ENCODE measurements around the gene ATP13A2. TPM values are rescaled to one million over a fixed set of nuclear protein-coding genes. Genes with fewer than 3 reads are reported as not detected.

The ATP13A2 gene
- total and polyA plus RNA-seq, 7 donors: 13.9 to 30.6 (median 22.6) TPM

GRCh38 chr1:17059391-17060305 is 47.9 kb upstream of the ATP13A2 start:
- Histone ChIP-seq H3K36me3 (ENCODE audit: insufficient read depth in 1 of 2, low read depth in 1 of 2) (no peaks in the 10 kb centered on the region), H3K4me3 (no peak overlapping the region), H3K27ac (no peak overlapping the region), H3K9me3 (no peaks in the 10 kb centered on the region), H3K4me1 (peaks cover 28% of the 10 kb centered on the region), H3K27me3 (ENCODE audit: insufficient read depth in 3 of 3, low read length in 2 of 3) (no peaks in the 10 kb centered on the region)
- TF ChIP-seq, protein P1, sequence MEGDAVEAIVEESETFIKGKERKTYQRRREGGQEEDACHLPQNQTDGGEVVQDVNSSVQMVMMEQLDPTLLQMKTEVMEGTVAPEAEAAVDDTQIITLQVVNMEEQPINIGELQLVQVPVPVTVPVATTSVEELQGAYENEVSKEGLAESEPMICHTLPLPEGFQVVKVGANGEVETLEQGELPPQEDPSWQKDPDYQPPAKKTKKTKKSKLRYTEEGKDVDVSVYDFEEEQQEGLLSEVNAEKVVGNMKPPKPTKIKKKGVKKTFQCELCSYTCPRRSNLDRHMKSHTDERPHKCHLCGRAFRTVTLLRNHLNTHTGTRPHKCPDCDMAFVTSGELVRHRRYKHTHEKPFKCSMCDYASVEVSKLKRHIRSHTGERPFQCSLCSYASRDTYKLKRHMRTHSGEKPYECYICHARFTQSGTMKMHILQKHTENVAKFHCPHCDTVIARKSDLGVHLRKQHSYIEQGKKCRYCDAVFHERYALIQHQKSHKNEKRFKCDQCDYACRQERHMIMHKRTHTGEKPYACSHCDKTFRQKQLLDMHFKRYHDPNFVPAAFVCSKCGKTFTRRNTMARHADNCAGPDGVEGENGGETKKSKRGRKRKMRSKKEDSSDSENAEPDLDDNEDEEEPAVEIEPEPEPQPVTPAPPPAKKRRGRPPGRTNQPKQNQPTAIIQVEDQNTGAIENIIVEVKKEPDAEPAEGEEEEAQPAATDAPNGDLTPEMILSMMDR (IDR thresholded peaks at IDR 0.05): peak; percentile 78
- 24 to 32% (median 24%) methylated on average over 12 of the region's 12 CpGs for WGBS, 3 donors
- ATAC-seq (peak; percentile 80 to 86 (median 82)), DNase-seq (peak; percentile 61 to 83)
- intact Hi-C loops (cut with DNase I): loop anchor here (1.0 to 5.0 kb wide), 5 partner anchors 58 to 348 kb away; partner anchors contain the start of gene PADI2 (in 1 of the 2)

DNA sequence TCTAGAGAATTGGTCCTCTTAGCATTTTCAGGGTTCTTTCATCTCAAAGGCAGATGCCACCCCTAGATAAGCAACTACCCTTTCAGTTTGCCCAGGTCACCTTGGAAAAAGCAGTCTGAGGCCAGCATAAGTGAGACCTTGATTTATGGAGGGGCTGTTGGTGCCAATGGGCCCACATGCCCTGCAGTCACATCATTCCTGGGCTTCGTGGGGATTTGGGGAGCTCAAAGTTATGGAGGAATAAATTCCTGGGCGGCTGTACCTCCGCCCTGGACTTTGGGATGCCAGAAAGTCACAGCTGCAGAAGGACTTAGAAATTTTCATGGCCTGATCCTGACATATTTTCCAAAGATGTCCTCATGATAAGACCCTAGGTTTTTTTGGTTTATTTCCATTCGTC is 44.8 kb upstream of the ATP13A2 start:
- no peak for ATAC-seq
- DNase-seq: no peak
- intact Hi-C loops (cut with DNase I): no loop called here
- Histone ChIP-seq H3K27me3 (ENCODE audit: insufficient read depth in 3 of 3, low read length in 2 of 3) (no peaks in the 10 kb centered on the region), H3K4me3 (no peak overlapping the region), H3K4me1 (peaks cover 19% of the 10 kb centered on the region), H3K9me3 (no peaks in the 10 kb centered on the region), H3K27ac (no peak overlapping the region), H3K36me3 (ENCODE audit: insufficient read depth in 1 of 2, low read depth in 1 of 2) (peaks cover 0 to 5% of the 10 kb centered on the region in 2 donors)
- TF ChIP-seq, protein P1 (IDR thresholded peaks at IDR 0.05): no peak
- WGBS, 3 donors: 28 to 41% (median 29%) methylated on average over 4 of the region's 4 CpGs

- intact Hi-C loops (cut with DNase I): no loop called here
- Histone ChIP-seq H3K4me1 (peaks cover 16% of the 10 kb centered on the region), H3K27ac (no peak overlapping the region), H3K9me3 (no peaks in the 10 kb centered on the region), H3K27me3 (ENCODE audit: insufficient read depth in 3 of 3, low read length in 2 of 3) (no peaks in the 10 kb centered on the region), H3K4me3 (no peak overlapping the region), H3K36me3 (ENCODE audit: insufficient read depth in 1 of 2, low read depth in 1 of 2) (peaks cover 0 to 11% of the 10 kb centered on the region in 2 donors)
- ATAC-seq (no peak), DNase-seq (no peak)
- TF ChIP-seq, protein P1 (IDR thresholded peaks at IDR 0.05): no peak
- WGBS, 3 donors: 84 to 90% (median 87%) methylated on average over 7 of the region's 7 CpGs
These were observed 44.1 kb upstream of the ATP13A2 start for GRCh38 chr1:17055801-17056200.

DNA sequence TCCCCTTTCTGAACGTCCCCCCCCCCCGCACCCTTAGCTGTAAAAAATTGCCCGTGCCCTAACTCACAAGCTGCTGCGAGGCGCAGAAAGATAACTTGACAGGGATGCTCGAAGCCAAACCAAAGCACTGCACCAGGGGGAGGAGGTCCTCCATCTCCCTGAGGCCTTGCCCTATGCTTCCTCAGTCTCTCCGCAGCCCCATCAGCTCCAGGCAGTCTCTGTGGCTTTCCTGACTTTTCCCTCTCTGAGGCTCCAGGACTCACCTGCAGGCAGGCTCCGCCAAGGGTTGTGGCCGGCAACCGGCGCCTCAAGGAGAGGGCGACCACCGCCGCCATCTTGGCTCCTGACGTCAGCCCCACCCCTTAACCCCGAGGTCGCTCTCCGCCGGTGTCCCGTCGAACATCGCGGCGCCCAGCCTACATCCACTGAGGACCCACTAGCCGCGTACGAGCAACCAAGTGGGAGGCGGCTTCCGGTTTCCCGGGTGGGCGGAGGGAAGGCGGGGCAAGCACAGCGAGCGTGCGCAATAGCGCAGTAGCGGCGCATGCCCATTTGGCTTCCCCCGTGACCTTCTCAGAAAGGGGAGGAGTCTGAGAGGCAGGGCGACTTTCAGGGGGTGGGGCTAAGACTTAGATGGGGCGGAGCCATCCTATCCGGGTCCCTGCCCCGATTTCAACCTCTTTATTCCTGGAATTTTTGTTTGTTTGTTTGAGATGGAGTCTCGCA is 42.1 kb upstream of the ATP13A2 start, which contains the start of gene SDHB:
Gene SDHB, minus strand, starts transcription at position 348 of the 726 bp plus-strand sequence. Its CDS starts 13 bp downstream, at position 335.
- TF ChIP-seq, protein P1 (IDR thresholded peaks at IDR 0.05): no peak
- Histone ChIP-seq H3K4me3 (peak within 1 kb of the TSS; percentile 93), H3K36me3 (ENCODE audit: insufficient read depth in 1 of 2, low read depth in 1 of 2) (peaks cover 3 to 23% of the 10 kb centered on the region in 2 donors), H3K27ac (peak within 1 kb of the TSS; percentile 94), H3K4me1 (peaks cover 15% of the 10 kb centered on the region), H3K9me3 (no peaks in the 10 kb centered on the region), H3K27me3 (ENCODE audit: insufficient read depth in 3 of 3, low read length in 2 of 3) (no peaks in the 10 kb centered on the region)
- ATAC-seq: peak; percentile 97 to 99 (median 97)
- WGBS, 3 donors: 0% methylated on average over 39 to 44 of the region's 44 CpGs
- DNase-seq: peak; percentile 98 to 99
- intact Hi-C loops (cut with DNase I): loop anchor here in 1 of 2 donors (5.0 kb wide), 1 partner anchor 37 kb away; no protein-coding TSS in a partner anchor

All from psoas muscle (tissue), 8 donors.